ENCODE results near the gene ZFYVE19.

DNA sequence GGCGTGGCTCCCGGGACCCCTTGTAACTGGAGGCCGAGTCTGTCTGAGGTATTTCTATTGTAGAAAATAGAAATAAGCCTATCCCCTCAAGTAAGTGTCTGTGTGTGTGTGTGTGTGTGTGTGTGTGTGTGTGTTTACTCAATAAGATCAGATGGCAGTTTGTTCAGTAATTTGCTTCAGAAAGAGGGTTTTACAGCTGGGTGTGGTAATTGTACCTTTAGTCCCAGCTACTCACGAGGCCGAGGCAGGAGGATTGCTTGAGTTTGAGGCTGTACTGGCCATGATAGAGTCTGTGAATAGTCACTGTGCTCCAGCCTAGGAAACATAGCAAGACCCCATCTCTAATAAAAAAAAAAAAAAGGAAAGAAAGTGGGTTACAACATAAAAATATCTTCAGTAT lies 45.6 kb downstream of the ZFYVE19 start:
- no peak for TF ChIP-seq EP300 (IDR thresholded peaks at IDR 0.05)
- TF ChIP-seq POLR2A (IDR thresholded peaks at IDR 0.05): no peak
- no peak for TF ChIP-seq CTCF (IDR thresholded peaks at IDR 0.05)
